ENCODE results near the gene SLC5A3.

GRCh38 chr21:34065027-34065426 is 8.4 kb upstream of the SLC5A3 start:
- TF ChIP-seq, protein P1, sequence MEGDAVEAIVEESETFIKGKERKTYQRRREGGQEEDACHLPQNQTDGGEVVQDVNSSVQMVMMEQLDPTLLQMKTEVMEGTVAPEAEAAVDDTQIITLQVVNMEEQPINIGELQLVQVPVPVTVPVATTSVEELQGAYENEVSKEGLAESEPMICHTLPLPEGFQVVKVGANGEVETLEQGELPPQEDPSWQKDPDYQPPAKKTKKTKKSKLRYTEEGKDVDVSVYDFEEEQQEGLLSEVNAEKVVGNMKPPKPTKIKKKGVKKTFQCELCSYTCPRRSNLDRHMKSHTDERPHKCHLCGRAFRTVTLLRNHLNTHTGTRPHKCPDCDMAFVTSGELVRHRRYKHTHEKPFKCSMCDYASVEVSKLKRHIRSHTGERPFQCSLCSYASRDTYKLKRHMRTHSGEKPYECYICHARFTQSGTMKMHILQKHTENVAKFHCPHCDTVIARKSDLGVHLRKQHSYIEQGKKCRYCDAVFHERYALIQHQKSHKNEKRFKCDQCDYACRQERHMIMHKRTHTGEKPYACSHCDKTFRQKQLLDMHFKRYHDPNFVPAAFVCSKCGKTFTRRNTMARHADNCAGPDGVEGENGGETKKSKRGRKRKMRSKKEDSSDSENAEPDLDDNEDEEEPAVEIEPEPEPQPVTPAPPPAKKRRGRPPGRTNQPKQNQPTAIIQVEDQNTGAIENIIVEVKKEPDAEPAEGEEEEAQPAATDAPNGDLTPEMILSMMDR (IDR thresholded peaks at IDR 0.05; ENCODE audit: control extremely low read depth in 1 of 3, insufficient read depth in 1 of 3, low read depth in 1 of 3, low read length in 3 of 3) = no peak
- TF ChIP-seq EZH2 (IDR thresholded peaks at IDR 0.05; ENCODE audit: low read depth, low read length, severe bottlenecking) = no peak
- no peak for TF ChIP-seq TAF7 (optimal IDR thresholded peaks at IDR 0.05; ENCODE audit: borderline replicate concordance, low read depth, low read length)
- TF ChIP-seq JUND (IDR thresholded peaks at IDR 0.05; ENCODE audit: low read length) = no peak
- no peak for TF ChIP-seq CEBPB (IDR thresholded peaks at IDR 0.05; ENCODE audit: low read depth, low read length)
- no peak for TF ChIP-seq SP1 (IDR thresholded peaks at IDR 0.05; ENCODE audit: low read depth, low read length)
- TF ChIP-seq SIN3A (conservative IDR thresholded peaks at IDR 0.05 in 1 of 2, IDR thresholded peaks at IDR 0.05 in 1 of 2; ENCODE audit: low read depth in 1 of 2, low read length in 2 of 2) = no peak
- TF ChIP-seq POLR2AphosphoS5 (IDR thresholded peaks at IDR 0.05; ENCODE audit: low read depth, low read length) = no peak
- TF ChIP-seq, protein P2, sequence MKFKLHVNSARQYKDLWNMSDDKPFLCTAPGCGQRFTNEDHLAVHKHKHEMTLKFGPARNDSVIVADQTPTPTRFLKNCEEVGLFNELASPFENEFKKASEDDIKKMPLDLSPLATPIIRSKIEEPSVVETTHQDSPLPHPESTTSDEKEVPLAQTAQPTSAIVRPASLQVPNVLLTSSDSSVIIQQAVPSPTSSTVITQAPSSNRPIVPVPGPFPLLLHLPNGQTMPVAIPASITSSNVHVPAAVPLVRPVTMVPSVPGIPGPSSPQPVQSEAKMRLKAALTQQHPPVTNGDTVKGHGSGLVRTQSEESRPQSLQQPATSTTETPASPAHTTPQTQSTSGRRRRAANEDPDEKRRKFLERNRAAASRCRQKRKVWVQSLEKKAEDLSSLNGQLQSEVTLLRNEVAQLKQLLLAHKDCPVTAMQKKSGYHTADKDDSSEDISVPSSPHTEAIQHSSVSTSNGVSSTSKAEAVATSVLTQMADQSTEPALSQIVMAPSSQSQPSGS (IDR thresholded peaks at IDR 0.05; ENCODE audit: low read length) = no peak
- no peak for TF ChIP-seq EP300 (IDR thresholded peaks at IDR 0.05; ENCODE audit: borderline replicate concordance in 1 of 2, low read depth in 2 of 2, low read length in 2 of 2)
- TF ChIP-seq EGR1 (IDR thresholded peaks at IDR 0.05; ENCODE audit: borderline replicate concordance, low read depth, low read length) = no peak
